Dendritic cell treated with granulocyte-macrophage colony-stimulating factor and Interleukin-4, amounts not matched to agents 40 ng/mL and 50 ng/mL, for 4 days (primary cell): Measurements from ENCODE around the gene SLC52A1.

Source experiments
- H3K27ac Mint-ChIP-seq: one replicate; pipeline ENCODE4 v1.8.0; 2022; ENCODE audit warnings: mild to moderate bottlenecking, mixed read lengths
- H3K27me3 Mint-ChIP-seq: one replicate; pipeline ENCODE4 v1.8.0; 2022; ENCODE audit warnings: mild to moderate bottlenecking, mixed read lengths
- H3K36me3 Mint-ChIP-seq: one replicate; pipeline ENCODE4 v1.8.0; 2022; ENCODE audit warnings: low read depth, mixed read lengths
- H3K4me1 Mint-ChIP-seq: one replicate; pipeline ENCODE4 v1.8.0; 2022; ENCODE audit warnings: low read depth, mixed read lengths
- H3K4me3 Mint-ChIP-seq: one replicate; pipeline ENCODE4 v1.8.0; 2022; ENCODE audit warnings: mild to moderate bottlenecking, moderate library complexity, mixed read lengths
- H3K9me3 Mint-ChIP-seq: one replicate; pipeline ENCODE4 v1.8.0; 2022; ENCODE audit warnings: mixed read lengths
- intact Hi-C: fragments of 100-400 bp; cut with micrococcal nuclease; formaldehyde crosslinking; loops from one replicate; pipeline ENCODE4 v1.15.0; 2022

Gene SLC52A1

GRCh38 chr17:4994081-4994595, 41.1 kb downstream of the SLC52A1 start:
- H3K4me1 Mint-ChIP-seq = peaks cover 34% of the 10 kb centered on the region
- H3K9me3 Mint-ChIP-seq = no peaks in the 10 kb centered on the region
- intact Hi-C loops = no loop called here
- H3K4me3 Mint-ChIP-seq = no peak overlapping the region
- no peak overlapping the region for H3K27ac Mint-ChIP-seq
- H3K36me3 Mint-ChIP-seq = peaks cover 26% of the 10 kb centered on the region
- H3K27me3 Mint-ChIP-seq = peaks cover 27% of the 10 kb centered on the region

DNA sequence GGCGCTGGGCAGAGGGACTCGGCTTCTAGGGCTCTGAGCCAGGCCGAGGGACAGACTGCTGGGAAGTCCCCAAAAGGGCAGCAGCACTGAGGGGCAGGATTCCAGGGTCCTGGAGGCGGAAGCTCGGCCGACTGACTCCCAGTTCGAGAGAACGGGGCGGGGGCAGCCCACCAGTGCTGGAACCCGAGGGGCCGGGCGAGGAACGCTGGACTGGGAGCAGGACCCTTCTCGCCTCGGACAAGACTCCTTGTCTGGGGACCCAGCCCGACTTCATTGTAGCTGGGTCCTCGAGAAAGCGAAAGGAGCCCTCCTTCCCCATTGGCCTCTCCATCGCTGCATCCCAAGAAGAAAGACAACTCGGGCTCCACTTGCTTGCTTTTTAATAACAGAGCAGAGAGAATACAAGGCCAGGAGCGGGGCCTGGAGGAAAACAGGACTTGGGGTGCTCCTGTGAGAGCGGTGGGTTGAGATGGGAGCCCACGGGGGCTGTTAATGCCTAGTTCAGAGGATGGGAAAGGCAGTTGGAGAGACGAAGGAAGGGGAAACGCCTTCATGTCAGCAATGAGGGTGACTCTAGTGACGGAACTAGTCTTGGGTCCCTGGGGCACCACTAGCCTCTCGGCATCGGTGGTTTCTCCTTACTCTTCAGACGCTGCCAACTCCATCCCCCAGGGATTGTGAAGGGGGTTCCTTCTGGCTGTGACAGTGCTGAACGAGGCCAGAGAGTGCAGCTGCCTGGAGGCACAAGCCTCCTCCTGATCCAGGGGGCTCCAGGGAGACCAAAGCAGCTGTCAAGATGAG, 47.3 kb downstream of the SLC52A1 start:
- Mint-ChIP-seq H3K36me3 (peaks cover 58% of the 10 kb centered on the region), H3K27me3 (no peaks in the 10 kb centered on the region), H3K4me3 (peak overlapping the region; percentile 91), H3K4me1 (peaks cover 54% of the 10 kb centered on the region), H3K9me3 (no peaks in the 10 kb centered on the region), H3K27ac (peak overlapping the region; percentile 93)
- intact Hi-C loops = loop anchor here (2.0 to 5.0 kb wide), 3 partner anchors 21 to 44 kb away; partner anchors contain the start of genes PFN1 and SPAG7

DNA sequence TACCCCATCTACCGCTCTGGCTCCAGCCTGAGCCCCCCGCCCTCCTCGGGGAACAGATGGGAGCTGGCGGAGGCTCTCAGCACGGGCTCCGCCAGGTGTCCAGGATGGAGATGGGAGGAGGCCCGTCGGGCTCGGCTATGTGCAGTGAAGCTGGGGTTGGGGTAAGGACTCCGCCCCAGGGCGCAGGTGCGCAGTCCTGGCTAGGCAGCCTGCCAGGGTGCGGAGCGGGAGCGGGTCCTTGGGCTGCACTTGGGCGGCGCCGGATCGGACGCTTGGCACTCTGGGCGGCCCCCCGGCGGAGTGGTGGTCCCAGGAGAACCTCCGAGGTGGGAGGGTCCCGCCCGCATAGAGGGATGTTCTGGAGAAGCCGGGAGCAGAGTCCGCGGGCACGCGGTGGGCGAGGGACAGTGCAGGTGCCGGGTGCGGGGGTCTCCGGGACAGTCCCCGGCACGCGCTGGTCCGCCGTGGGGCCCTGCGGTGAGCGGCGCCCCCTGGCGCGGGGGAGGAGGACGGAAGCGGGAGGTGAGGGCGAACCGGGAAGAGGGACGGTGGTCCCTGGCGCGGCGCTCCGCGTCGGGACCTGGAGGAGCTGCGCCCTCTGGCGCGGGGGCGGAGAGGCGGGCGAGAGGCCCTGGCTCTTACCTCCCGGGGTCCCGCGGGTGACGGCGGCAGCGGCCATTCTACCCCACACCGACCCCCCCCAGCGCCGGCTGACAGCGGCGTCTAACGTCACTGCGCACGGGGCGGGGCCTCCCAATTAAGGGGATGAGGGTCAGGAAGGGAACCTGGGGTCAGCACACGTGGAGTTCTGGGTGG, 48.1 kb downstream of the SLC52A1 start, which contains the start of gene CAMTA2:
CAMTA2 (minus strand) TSS at position 725 of the 816 bp plus-strand sequence. CDS start 1,453 bp downstream, outside the sequence.
- Mint-ChIP-seq H3K27ac (peak within 1 kb of the TSS; percentile 93), H3K36me3 (peaks cover 66% of the 10 kb centered on the region), H3K27me3 (no peaks in the 10 kb centered on the region), H3K4me1 (peaks cover 62% of the 10 kb centered on the region), H3K9me3 (no peaks in the 10 kb centered on the region), H3K4me3 (peak within 1 kb of the TSS; percentile 91)
- intact Hi-C loops = loop anchor here (2.0 to 5.0 kb wide), 3 partner anchors 20 to 45 kb away; partner anchors contain the start of genes PFN1 and SPAG7

DNA sequence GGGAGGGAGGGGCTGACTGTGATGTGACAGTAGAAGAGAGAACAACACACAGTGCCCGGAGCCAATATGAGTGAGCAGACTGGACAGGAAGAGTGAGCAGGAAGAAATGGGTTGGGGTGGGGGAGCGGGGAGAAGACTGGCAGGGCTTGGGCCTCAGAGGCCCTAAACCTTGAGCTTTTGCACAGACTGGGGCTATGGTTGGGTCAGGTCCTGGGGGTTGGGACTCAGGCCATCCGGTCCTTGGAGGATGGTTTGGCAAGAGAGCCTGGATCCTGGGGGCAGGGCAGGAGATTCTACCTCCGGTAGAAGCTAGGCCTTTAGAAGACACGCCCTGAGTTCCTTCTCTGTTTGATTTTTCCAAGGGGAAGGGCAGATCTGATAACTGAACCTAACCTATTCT, 48.8 kb downstream of the SLC52A1 start:
- no peaks in the 10 kb centered on the region for H3K27me3 Mint-ChIP-seq
- H3K4me3 Mint-ChIP-seq = peak overlapping the region; percentile 91
- H3K27ac Mint-ChIP-seq = peak overlapping the region; percentile 93
- no peaks in the 10 kb centered on the region for H3K9me3 Mint-ChIP-seq
- peaks cover 69% of the 10 kb centered on the region for H3K36me3 Mint-ChIP-seq
- intact Hi-C loops = loop anchor here (2.0 to 5.0 kb wide), 3 partner anchors 20 to 46 kb away; partner anchors contain the start of genes PFN1 and SPAG7
- peaks cover 64% of the 10 kb centered on the region for H3K4me1 Mint-ChIP-seq
